Measurements from ENCODE around the gene HSD17B11.
"Not testable (repeated sequence)": the region's sequence is repeated elsewhere in the genome, so short reads cannot be mapped to it uniquely, and the experiment has no call there.

The HSD17B11 gene

DNA sequence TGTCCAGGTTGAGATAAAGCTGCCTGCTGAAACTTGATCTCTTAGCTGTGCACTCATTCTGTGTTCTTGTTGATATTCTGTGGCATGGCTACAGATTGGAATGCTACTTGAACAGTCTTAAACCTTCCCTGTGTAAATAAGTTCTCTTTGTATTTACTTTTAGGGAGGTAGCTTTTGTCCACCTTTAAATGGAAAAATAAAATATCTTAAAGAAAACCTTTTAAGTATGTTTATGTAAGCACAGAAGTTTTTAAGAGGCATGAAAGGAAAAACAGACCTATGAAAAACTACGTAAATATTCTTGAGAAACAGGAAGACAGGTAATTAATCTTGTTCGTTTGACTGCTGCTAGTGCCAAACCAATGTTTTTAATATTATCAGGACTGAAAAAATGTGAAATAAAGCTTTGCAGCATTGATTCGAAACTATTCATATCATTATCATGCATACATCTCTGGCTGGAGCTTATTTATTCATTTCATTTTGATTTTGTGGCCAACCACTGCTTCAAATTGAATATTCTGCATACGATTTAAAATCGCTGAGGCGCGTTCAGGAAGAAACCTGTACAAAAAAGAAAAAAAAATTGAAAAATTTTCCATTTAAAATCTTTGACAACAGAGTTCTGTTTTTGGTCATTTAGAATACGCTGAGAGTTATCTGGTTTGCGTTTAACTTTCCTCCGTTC is 86.1 kb downstream of the HSD17B11 start:
- DNase-seq, result no peak

DNA sequence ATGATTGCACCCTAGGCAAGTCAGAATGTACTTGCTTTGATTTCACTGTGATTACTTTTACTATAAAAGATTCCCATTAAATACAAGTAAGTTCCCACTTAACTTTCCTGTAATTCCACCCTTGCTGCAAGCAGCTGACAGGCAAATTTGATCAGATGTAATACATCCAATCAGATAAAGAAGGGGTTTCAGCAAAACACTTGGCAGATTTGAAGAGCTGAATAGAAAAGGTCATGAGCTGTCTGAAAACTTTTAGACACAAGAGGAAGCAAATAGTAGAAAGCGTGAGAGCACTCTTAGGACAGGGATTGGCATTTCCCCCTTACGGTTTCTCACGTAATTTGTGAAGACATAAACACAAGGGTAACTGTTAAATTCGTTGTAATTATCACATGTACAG is 91.1 kb downstream of the HSD17B11 start:
- DNase-seq, result no peak

DNA sequence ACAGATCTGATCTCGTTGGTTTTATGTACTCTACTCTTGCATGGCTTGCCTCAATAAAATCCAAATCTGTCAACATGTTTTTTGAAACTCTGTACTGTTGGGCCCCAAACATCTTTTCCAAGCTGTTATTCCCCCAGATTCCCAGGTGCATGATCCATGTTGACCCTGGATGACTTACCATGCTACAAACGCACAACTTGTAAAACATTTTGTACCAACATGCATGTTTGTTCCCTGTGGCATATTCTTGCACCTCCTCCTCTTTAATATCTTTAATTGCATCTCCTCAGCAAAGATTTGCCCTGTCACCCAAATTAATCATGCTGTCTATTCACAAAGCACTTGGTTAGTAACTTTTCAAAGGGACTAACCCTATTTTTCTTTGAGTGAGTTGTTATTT is 92.6 kb downstream of the HSD17B11 start:
- no peak for DNase-seq

DNA sequence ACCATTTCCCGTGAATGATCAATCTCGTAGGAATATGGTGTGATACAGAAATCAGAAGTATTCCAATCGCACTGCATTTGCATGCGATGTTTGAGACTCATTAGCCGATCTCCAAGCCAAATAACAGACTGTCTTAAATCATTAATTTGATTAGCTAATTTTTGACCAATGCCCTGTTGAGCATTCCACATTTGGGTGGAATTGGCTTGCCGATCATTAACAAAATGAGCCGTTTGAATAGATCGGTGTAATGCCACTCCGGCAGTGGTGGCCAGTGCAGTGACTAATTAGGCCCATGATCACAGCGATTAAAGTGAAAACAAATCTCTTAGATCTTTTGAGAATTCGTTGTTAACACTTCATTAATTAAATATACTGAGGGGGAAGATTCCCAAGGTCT is 96.1 kb downstream of the HSD17B11 start:
- not testable (repeated sequence) for DNase-seq

DNA sequence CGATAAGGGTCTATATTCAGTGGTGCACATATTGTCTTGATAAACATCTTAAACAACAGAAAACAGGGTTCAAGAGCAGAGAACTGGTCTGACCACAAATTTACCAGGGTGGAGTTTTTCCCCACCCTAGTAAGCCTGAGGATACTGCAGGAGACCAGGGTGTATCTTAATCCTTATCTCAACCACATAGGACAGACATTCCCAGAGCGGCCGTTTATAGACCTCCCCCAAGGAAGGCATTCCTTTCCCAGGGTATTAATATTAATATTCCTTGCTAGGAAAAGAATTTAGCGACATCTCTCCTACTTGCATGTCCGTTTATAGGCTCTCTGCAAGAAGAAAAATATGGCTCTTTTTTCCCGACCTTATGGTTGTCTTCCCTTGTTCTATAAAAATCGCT is 97.1 kb downstream of the HSD17B11 start:
- DNase-seq, result not testable (repeated sequence)

DNA sequence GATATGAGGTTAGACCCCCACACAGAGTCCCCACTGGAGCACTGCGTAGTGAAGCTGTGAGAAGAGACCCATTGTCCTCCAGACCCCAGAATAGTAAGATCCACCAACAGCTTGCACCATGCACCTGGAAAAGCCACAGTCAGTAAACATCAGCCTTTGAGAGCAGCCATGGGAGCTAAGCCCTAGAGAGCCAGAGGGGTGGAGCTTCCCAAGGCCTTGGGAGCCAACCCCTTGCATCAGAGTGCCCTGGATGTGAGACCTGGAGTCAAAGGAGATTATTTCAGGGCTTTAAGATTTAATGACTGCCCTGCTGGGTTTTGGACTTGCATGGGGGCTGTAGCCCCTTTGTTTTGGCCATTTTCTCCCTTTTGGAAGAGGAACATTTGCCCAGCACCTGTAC is 104.0 kb downstream of the HSD17B11 start:
- no peak for DNase-seq
